DOHH2 (cell line): ENCODE results near the gene BNC2.

Experiments used
- CTCF ChIP-seq: fragments of 200-600 bp; sonication (generic); IDR thresholded peaks from one replicate; pipeline ENCODE4 v1.5.1; 2014; ENCODE audit warnings: antibody characterized with exemption, mild to moderate bottlenecking, low read depth, low read length; ENCODE audit not compliant: poor library complexity, severe bottlenecking
- EZH2phosphoT487 ChIP-seq: fragments of 200-600 bp; sonication (generic); IDR thresholded peaks from 2 replicates; pipeline ENCODE4 v1.6.1; 2017; ENCODE audit warnings: borderline replicate concordance, mild to moderate bottlenecking, antibody characterized with exemption, low read length, moderate library complexity, mixed read lengths

GRCh38 chr9:16410601-16411280 is 459.7 kb downstream of the BNC2 start:
- TF ChIP-seq CTCF (no peak), EZH2phosphoT487 (no peak)
